Neutrophil (primary cell): Measurements from ENCODE around the gene GLMN.

Experiments used
- H3K27ac ChIP-seq: fragments of 200-600 bp; sonication (generic); 2 replicates; pipeline ENCODE4 v1.5.1; 2016; ENCODE audit warnings: mild to moderate bottlenecking, moderate library complexity
- H3K27me3 ChIP-seq: fragments of 200-600 bp; sonication (generic); 2 replicates; pipeline ENCODE4 v1.6.0; 2016; ENCODE audit warnings: mild to moderate bottlenecking
- H3K36me3 ChIP-seq: fragments of 200-600 bp; sonication (generic); 2 replicates; pipeline ENCODE4 v1.5.1; 2017
- H3K4me1 ChIP-seq, 2 experiments: fragments of 200-600 bp in 1 of 2; sonication (generic) in 1 of 2; 1 replicate in 1 of 2; 2 replicates in 1 of 2; pipeline versions ENCODE4 v1.5.1 to v1.6.1; 2013 to 2016; ENCODE audit warnings: low read depth in 1 of 2, low read length in 1 of 2, mild to moderate bottlenecking in 1 of 2, moderate library complexity in 1 of 2; ENCODE audit not compliant: control insufficient read depth in 1 of 2, insufficient read depth in 1 of 2
- H3K4me3 ChIP-seq, 2 experiments: fragments of 200-600 bp in 1 of 2; sonication (generic) in 1 of 2; 1 replicate in 1 of 2; 2 replicates in 1 of 2; pipeline ENCODE4 v1.5.1; 2013 to 2016; ENCODE audit warnings: low read depth in 1 of 2, low read length in 1 of 2, mild to moderate bottlenecking in 1 of 2, moderate library complexity in 1 of 2
- H3K9me3 ChIP-seq: fragments of 200-600 bp; sonication (generic); 2 replicates; pipeline ENCODE4 v1.5.1; 2016
- CTCF ChIP-seq: fragments of 200-600 bp; sonication (generic); IDR thresholded peaks from 2 replicates; pipeline ENCODE4 v1.5.1; 2016; ENCODE audit warnings: antibody characterized with exemption

Gene GLMN

DNA sequence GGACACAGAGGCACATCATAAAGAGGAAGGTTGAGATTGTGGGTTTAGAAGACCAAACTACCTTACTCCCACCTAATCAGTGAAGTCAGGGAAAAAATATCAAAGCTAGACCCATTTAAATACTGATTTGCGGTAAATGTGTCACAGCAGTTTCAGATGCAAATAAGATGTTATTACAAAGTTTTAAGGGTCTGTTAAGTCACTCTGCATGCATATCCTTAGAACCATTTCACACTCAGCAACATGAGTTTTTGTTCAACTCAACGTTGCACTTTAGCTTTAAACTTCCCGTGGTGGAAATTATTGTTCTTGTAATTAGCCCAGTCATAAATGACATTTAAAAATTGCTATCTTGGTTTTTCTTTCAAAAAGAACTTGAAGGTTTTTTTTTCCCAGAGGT, 34.9 kb upstream of the GLMN start:
- peaks cover 14% of the 10 kb centered on the region for H3K36me3 ChIP-seq
- H3K4me1 ChIP-seq = no peaks in the 10 kb centered on the region
- H3K4me3 ChIP-seq = no peak overlapping the region
- no peaks in the 10 kb centered on the region for H3K9me3 ChIP-seq
- H3K27ac ChIP-seq = no peak overlapping the region
- H3K27me3 ChIP-seq = no peaks in the 10 kb centered on the region
- no peak for TF ChIP-seq CTCF

DNA sequence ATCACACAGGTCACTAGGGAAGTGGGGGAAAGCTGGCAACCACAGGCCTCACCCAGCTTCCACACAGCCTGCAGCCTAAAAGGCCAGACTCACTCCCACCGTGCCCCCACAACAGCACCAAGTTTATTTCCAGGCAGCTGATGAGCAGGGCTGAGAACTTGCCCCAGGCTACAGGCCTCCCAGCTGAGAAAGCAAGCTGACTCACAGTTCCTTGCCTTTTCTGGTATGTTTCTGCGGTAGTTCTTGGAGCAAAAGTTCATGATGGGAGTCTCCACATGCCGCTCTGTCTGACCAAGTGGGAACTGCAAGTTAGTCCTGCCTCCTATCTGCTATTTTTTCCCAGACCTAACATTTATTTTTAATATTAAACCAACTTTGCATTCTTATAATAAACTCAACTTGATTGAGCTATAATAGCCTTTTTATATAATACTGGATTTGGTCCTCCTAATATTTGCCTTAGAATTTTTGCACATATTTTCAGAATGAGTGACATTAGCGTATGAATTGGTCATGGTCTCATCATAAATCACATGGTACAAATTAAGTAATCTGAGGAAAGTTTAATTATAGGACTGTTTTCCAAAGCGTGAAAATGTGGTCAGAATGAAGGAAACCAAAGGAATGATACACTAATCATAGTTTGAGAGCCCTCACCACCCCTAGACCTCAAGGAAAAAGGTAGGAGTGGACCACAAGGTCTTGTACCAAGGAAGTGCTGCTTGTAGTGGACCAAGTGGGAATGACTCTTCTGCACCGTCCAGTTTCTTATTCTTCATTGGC, 30.8 kb upstream of the GLMN start:
- Histone ChIP-seq H3K9me3 (peaks cover 9% of the 10 kb centered on the region), H3K36me3 (peaks cover 9% of the 10 kb centered on the region), H3K4me1 (no peaks in the 10 kb centered on the region), H3K4me3 (no peak overlapping the region), H3K27ac (no peak overlapping the region), H3K27me3 (no peaks in the 10 kb centered on the region)
- TF ChIP-seq CTCF = no peak

GRCh38 chr1:92327794-92328193, 29.0 kb upstream of the GLMN start:
- Histone ChIP-seq H3K27ac (no peak overlapping the region), H3K9me3 (peaks cover 9% of the 10 kb centered on the region), H3K36me3 (peaks cover 5% of the 10 kb centered on the region), H3K4me1 (no peaks in the 10 kb centered on the region), H3K4me3 (no peak overlapping the region), H3K27me3 (no peaks in the 10 kb centered on the region)
- no peak for TF ChIP-seq CTCF

DNA sequence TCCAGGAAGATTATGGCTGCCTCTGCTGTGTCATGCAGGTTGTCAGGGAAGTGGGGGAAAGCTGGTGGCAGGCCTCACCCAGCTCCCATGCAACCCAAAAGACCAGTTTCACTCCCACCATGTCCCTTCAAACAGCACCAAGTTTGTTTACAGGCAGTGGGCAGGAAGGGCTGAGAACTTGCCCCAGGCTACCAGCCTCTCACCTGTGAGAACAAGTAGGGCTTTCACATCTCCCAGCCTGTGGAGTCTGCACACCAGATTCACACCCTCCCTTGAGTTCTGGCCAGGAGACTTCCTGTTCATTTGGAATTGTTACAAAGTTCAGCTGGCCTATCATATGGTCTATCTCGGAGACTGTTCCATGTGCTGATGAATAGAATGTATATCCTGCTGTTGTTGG, 27.9 kb upstream of the GLMN start:
- H3K4me1 ChIP-seq = no peaks in the 10 kb centered on the region
- H3K27me3 ChIP-seq = no peaks in the 10 kb centered on the region
- H3K36me3 ChIP-seq = peaks cover 5% of the 10 kb centered on the region
- no peak for TF ChIP-seq CTCF
- H3K4me3 ChIP-seq = no peak overlapping the region
- no peak overlapping the region for H3K27ac ChIP-seq
- peaks cover 9% of the 10 kb centered on the region for H3K9me3 ChIP-seq

DNA sequence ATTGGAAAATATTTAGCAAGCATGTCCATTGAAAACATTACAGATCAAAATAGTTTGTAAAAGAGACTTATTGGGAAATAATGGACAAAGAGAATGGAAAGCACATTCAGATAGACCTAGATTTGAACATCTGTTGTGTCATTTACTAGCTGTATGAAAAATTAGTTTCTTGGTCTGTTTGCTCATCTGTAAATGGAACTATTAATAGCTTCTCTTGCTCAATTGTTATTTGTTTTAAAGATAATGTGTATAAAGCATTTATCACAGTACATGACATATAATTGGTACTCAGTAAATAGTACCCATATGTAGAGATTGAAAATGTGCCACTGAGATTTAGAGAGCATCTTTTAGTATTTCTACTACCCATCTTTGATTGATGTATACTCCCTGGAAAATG, 26.0 kb upstream of the GLMN start:
- Histone ChIP-seq H3K9me3 (peaks cover 9% of the 10 kb centered on the region), H3K27me3 (no peaks in the 10 kb centered on the region), H3K4me1 (no peaks in the 10 kb centered on the region), H3K36me3 (peaks cover 12% of the 10 kb centered on the region), H3K27ac (no peak overlapping the region), H3K4me3 (no peak overlapping the region)
- TF ChIP-seq CTCF = no peak
